ENCODE measurements around the gene LENEP.

DNA sequence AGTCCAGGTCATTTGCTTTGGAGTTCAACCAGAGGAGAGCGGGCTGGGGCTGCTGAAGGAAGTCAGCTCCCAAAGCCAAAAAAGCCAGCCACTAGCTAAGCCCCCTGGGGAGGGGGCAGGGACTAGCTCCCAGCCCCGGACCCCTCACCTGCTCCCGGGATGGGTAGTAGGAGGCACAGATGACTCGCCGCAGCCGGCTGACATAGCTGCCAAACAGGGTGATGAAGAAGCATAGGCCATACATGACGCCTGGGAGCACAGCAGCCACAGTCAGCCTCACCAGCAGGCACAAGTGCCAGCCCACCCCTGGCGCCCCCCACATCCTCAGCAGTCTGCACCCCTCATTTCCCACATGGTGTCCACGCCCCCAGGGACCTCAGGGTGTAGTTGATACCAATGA, 32.8 kb downstream of the LENEP start:
- TF ChIP-seq CTCF (optimal IDR thresholded peaks at IDR 0.05 in 1 of 3, IDR thresholded peaks at IDR 0.05 in 1 of 3, conservative IDR thresholded peaks at IDR 0.05 in 1 of 3; ENCODE audit: extremely low read depth in 1 of 3, insufficient read depth in 2 of 3, low read length in 3 of 3) (no peak), EZH2 (IDR thresholded peaks at IDR 0.05; ENCODE audit: low read length) (no peak)

All from keratinocyte (primary cell).